HG02610 (cell line): Measurements from ENCODE around the gene POU1F1.
"Not testable (repeated sequence)": the region's sequence is repeated elsewhere in the genome, so short reads cannot be mapped to it uniquely, and the experiment has no call there.

Source experiments
- ATAC-seq: cut with Tn5 transposase; IDR thresholded peaks from one replicate; pipeline ENCODE4 v1.9.1; 2021; ENCODE audit warnings: mild to moderate bottlenecking, moderate library complexity; ENCODE audit not compliant: unreplicated experiment

POU1F1 gene

GRCh38 chr3:87276484-87276883, at the start of gene POU1F1:
POU1F1 (minus strand) TSS chr3:87276584; CDS start chr3:87276462, 122 bp downstream.
- ATAC-seq: no peak

- ATAC-seq: no peak
Observed at GRCh38 chr3:87324609-87325008, 48.2 kb upstream of the POU1F1 start.

- no peak for ATAC-seq
Observed at GRCh38 chr3:87320756-87321626, 44.6 kb upstream of the POU1F1 start.

- ATAC-seq: no peak
Observed at GRCh38 chr3:87318617-87319021, 42.2 kb upstream of the POU1F1 start.

- no peak for ATAC-seq
Observed at GRCh38 chr3:87317779-87318178, 41.4 kb upstream of the POU1F1 start.

- no peak for ATAC-seq
Observed at GRCh38 chr3:87313641-87314040, 37.3 kb upstream of the POU1F1 start.

GRCh38 chr3:87311309-87311708, 34.9 kb upstream of the POU1F1 start:
- no peak for ATAC-seq

- no peak for ATAC-seq
Observed at GRCh38 chr3:87309601-87310000, 33.2 kb upstream of the POU1F1 start.

GRCh38 chr3:87307805-87308204, 31.4 kb upstream of the POU1F1 start:
- peak; percentile 90 for ATAC-seq

GRCh38 chr3:87305517-87305916, 29.1 kb upstream of the POU1F1 start:
- ATAC-seq: no peak

GRCh38 chr3:87305031-87305430, 28.6 kb upstream of the POU1F1 start:
- ATAC-seq: not testable (repeated sequence)

- peak; percentile 75 for ATAC-seq
Observed at GRCh38 chr3:87298111-87298718, 21.8 kb upstream of the POU1F1 start.

GRCh38 chr3:87288446-87288845, 12.1 kb upstream of the POU1F1 start:
- ATAC-seq: no peak

GRCh38 chr3:87287011-87287410, 10.6 kb upstream of the POU1F1 start:
- ATAC-seq: peak; percentile 90

- ATAC-seq: peak; percentile 96
Observed at GRCh38 chr3:87272718-87273341, 3.6 kb downstream of the POU1F1 start.

GRCh38 chr3:87270908-87271700, 5.3 kb downstream of the POU1F1 start:
- no peak for ATAC-seq

GRCh38 chr3:87269723-87270122, 6.7 kb downstream of the POU1F1 start:
- no peak for ATAC-seq

GRCh38 chr3:87268646-87269211, 7.7 kb downstream of the POU1F1 start:
- no peak for ATAC-seq

GRCh38 chr3:87267953-87268645, 8.3 kb downstream of the POU1F1 start:
- no peak for ATAC-seq

GRCh38 chr3:87261925-87262324, 14.5 kb downstream of the POU1F1 start:
- ATAC-seq: no peak
